Keratinocyte (primary cell): ENCODE results near the gene AGR2.

Experiments
- EZH2 ChIP-seq: IDR thresholded peaks from one replicate; pipeline ENCODE4 v1.6.1; 2012; ENCODE audit warnings: inconsistent platforms, mild to moderate bottlenecking, low read length, moderate library complexity
- TF ChIP-seq, protein P1 (sequence below), 3 experiments: IDR thresholded peaks in 1 of 3; conservative IDR thresholded peaks in 1 of 3; optimal IDR thresholded peaks in 1 of 3; 2 replicates in 2 of 3; 3 replicates in 1 of 3; pipeline versions ENCODE3 to v1.5.1; 2011; ENCODE audit warnings: low read length in 3 of 3, mild to moderate bottlenecking in 3 of 3, moderate library complexity in 2 of 3, control low read depth in 1 of 3, inconsistent platforms in 1 of 3; ENCODE audit not compliant: insufficient read depth in 2 of 3; ENCODE audit errors: extremely low read depth in 1 of 3

DNA sequence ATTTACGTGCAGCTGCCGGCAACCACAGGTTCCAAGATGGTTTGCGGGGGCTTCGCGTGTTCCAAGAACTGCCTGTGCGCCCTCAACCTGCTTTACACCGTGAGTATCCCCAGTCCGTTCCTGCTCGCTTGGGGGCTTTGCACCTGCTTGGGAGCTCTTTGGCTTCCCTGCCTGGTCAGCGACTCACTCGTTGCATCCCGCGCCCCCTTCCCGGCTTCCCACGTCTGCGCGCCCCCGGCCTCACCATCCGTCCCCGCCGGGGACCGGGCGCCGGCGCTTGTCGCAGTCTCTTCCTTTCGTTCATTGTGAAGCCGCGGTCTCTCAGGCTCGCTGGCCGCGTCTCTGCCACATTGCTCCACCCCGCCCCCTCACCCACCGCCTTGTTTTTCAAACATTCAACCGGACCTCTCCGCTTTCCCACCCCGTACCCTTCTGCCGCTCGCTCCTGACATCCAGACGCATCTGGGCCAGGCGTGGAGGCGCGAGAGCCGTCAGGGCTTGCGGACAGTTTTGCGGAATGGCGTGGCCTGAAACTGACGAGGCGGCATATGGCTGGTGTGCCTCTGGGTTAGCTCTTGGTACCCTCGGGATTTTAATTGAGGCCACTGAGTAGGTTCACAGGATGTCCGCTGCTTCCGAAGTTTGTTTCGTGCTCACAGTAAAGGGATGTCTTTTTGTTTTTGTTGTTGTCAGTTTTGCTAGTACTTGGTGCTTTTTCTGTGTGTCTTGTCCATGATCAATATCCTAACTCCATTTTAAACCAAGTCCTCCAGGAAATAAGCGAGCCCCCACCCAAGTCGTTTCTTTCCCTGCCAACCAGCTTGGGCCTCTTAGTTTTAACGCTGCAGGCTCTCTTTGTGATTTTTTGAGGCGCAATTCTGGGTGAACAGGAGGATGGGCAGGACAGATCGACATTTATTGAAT lies 50.6 kb downstream of the AGR2 start:
- TF ChIP-seq EZH2: no peak
- TF ChIP-seq, protein P1, sequence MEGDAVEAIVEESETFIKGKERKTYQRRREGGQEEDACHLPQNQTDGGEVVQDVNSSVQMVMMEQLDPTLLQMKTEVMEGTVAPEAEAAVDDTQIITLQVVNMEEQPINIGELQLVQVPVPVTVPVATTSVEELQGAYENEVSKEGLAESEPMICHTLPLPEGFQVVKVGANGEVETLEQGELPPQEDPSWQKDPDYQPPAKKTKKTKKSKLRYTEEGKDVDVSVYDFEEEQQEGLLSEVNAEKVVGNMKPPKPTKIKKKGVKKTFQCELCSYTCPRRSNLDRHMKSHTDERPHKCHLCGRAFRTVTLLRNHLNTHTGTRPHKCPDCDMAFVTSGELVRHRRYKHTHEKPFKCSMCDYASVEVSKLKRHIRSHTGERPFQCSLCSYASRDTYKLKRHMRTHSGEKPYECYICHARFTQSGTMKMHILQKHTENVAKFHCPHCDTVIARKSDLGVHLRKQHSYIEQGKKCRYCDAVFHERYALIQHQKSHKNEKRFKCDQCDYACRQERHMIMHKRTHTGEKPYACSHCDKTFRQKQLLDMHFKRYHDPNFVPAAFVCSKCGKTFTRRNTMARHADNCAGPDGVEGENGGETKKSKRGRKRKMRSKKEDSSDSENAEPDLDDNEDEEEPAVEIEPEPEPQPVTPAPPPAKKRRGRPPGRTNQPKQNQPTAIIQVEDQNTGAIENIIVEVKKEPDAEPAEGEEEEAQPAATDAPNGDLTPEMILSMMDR (optimal IDR thresholded peaks at IDR 0.05 in 1 of 3, IDR thresholded peaks at IDR 0.05 in 1 of 3, conservative IDR thresholded peaks at IDR 0.05 in 1 of 3; ENCODE audit: extremely low read depth in 1 of 3, insufficient read depth in 2 of 3, low read length in 3 of 3): no peak
